RWPE2 (cell line): ENCODE results near the gene C17orf107.
"Not testable (repeated sequence)": the region's sequence is repeated elsewhere in the genome, so short reads cannot be mapped to it uniquely, and the experiment has no call there.

Source experiments
- ATAC-seq: fragments of 200-7000 bp; cut with Tn5 transposase; 3 replicates; pipeline ENCODE4 v1.9.1; 2021; ENCODE audit warnings: low read depth
- DNase-seq: peaks from one replicate; pipeline ENCODE4 v3.0.0-alpha.2; 2020; ENCODE audit warnings: low spot score
- H3K27ac ChIP-seq: fragments of 450-650 bp; 2 replicates; pipeline ENCODE4 v1.5.1; 2017; ENCODE audit warnings: mild to moderate bottlenecking; ENCODE audit not compliant: poor library complexity, severe bottlenecking
- H3K27me3 ChIP-seq: fragments of 250-450 bp; sonication (Bioruptor Pico); 2 replicates; pipeline ENCODE4 v1.5.1; 2021; ENCODE audit warnings: mild to moderate bottlenecking, moderate library complexity; ENCODE audit not compliant: insufficient read depth, poor library complexity, severe bottlenecking
- H3K36me3 ChIP-seq: fragments of 250-450 bp; sonication (Bioruptor Pico); 2 replicates; pipeline ENCODE4 v1.5.1; 2020; ENCODE audit warnings: low read depth, mild to moderate bottlenecking, moderate library complexity
- H3K4me1 ChIP-seq: fragments of 250-450 bp; sonication (Bioruptor Pico); 2 replicates; pipeline ENCODE4 v1.5.1; 2021; ENCODE audit warnings: mild to moderate bottlenecking, moderate library complexity; ENCODE audit not compliant: insufficient read depth, poor library complexity, severe bottlenecking
- H3K4me3 ChIP-seq: fragments of 250-450 bp; sonication (Bioruptor Pico); 2 replicates; pipeline ENCODE4 v1.5.1; 2021; ENCODE audit warnings: mild to moderate bottlenecking, moderate library complexity; ENCODE audit not compliant: severe bottlenecking
- H3K9me3 ChIP-seq: fragments of 250-450 bp; sonication (Bioruptor Pico); 2 replicates; pipeline ENCODE4 v1.5.1; 2021; ENCODE audit warnings: mild to moderate bottlenecking, moderate library complexity; ENCODE audit not compliant: severe bottlenecking
- CTCF ChIP-seq: fragments of 450-650 bp; IDR thresholded peaks from one replicate; pipeline ENCODE4 v1.5.1; 2017; ENCODE audit warnings: mild to moderate bottlenecking, moderate library complexity; ENCODE audit not compliant: poor library complexity, severe bottlenecking

Gene C17orf107

DNA sequence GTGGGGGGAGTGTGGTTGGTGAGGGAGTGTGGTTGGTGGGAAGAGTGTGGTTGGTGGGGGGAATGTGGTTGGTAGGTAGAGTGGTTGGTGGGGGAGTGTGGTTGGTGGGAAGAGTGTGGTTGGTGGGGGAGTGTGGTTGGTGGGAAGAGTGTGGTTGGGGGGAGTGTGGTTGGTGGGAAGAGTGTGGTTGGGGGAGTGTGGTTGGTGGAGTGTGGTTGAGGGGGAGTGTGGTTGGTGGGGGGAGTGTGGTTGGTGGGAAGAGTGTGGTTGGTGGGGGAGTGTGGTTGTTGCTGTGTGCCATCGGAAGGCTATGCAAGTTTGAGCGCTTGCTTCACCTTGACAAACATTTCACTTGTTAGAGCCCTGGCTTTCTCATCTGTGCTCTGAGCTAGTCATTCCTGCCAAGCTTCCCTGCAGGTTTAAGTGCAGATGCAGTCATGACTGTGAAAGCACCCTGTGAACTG, 46.1 kb upstream of the C17orf107 start:
- Histone ChIP-seq H3K27ac (peak overlapping the region; percentile 95), H3K27me3 (no peaks in the 10 kb centered on the region), H3K9me3 (no peaks in the 10 kb centered on the region), H3K4me1 (peaks cover 64% of the 10 kb centered on the region), H3K4me3 (no peak overlapping the region), H3K36me3 (0 out of 2 replicates have a peak, but pooled peaks cover 5% of the 10 kb centered on the region)
- DNase-seq (no peak), ATAC-seq (peak; percentile 11; the same call in 1 of the 3 replicates)
- TF ChIP-seq CTCF = no peak

DNA sequence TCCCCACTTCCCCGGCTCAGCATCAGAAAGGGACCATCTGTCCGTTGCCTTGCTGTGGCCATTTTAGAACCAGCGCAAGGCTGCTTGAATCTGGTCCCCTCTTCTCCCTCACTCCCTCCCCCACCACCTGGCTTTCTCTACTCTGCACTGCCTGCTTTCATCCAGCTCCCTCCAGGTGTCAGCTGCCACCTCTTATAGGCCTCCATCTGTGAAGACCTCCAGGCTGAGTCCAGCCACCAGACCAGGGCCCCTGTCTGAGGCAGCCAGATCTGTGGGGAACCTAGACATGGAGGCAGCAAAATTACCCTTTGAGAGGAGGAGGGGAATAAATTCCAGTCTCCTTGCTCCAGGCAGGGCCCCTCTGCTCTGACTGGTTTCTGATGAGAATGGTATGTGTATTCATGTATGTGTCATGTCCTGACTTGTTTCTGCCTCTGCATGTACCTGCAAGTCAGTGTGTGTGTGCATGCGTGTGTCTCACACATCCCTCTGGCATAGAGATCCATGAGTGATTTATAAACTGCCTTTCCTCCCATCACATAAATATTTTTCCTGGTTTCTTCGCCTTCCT, 45.1 kb upstream of the C17orf107 start:
- H3K36me3 ChIP-seq = peaks cover 6% of the 10 kb centered on the region; the same call in 1 of the 2 replicates
- ATAC-seq = peak; percentile 57
- H3K4me1 ChIP-seq = peaks cover 65% of the 10 kb centered on the region
- no peaks in the 10 kb centered on the region for H3K9me3 ChIP-seq
- no peak overlapping the region for H3K4me3 ChIP-seq
- peak; percentile 93 for DNase-seq
- H3K27ac ChIP-seq = peak overlapping the region; percentile 95
- no peak for TF ChIP-seq CTCF
- no peaks in the 10 kb centered on the region for H3K27me3 ChIP-seq

DNA sequence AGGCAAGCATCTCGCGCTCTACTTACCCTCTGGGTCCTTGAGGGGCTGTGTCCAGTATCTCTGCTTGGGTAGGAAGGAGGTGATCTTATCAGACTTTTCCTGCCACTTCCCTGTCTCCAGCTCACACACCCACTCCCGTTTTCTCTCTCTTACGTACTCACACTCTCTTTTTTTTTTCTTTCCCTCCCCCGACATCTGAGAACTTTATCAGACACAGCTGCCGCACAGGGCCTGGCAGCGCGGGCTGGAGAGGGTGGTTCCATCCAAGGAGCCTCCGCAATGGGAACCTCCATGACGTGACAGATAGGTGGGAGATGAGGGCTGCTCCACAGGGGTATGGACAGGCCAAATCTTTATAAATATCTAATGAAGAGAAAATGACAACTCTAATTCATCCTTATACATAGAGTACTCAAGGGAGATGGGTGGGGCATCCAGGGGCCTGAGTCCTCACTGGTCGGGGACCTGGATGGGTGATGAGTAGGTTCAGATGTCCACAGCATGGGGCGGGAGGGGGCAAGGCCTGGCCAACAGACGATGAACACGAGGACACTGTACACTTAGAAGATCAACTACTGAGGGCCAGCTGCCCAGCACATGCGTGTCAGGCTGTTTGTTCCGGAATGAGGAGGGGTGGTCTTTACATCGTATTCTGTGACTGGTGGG, 42.9 kb upstream of the C17orf107 start:
- no peak for TF ChIP-seq CTCF

DNA sequence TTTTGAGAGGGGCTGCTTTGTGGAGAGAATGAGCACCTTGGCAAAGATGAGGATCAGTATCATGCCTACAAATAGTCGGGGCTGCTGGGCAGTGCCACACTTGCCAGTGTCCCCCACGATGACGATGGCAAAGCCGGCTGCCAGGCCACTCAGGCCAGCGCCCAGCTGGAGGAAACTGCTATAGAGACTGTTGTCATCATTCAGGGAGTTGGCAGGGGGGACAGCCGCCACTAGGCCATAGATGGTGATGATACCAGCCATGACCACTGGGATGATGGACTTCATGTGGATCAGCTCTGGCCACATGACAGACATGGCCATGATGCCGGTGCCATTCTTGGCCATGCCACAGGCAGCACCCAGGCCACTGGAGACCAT, 42.4 kb upstream of the C17orf107 start:
- ATAC-seq = no peak
- H3K4me1 ChIP-seq = peaks cover 54% of the 10 kb centered on the region
- peak overlapping the region; percentile 95 for H3K27ac ChIP-seq
- no peaks in the 10 kb centered on the region for H3K27me3 ChIP-seq
- H3K9me3 ChIP-seq = no peaks in the 10 kb centered on the region
- no peak for DNase-seq
- TF ChIP-seq CTCF = no peak
- H3K4me3 ChIP-seq = no peak overlapping the region
- H3K36me3 ChIP-seq = peaks cover 21% of the 10 kb centered on the region

More for the DNA sequence above, 42.9 kb upstream of the C17orf107 start:
- Histone ChIP-seq H3K27me3 (no peaks in the 10 kb centered on the region), H3K9me3 (no peaks in the 10 kb centered on the region), H3K27ac (peak overlapping the region; percentile 95), H3K4me1 (peaks cover 54% of the 10 kb centered on the region), H3K4me3 (no peak overlapping the region), H3K36me3 (peaks cover 16% of the 10 kb centered on the region)
- no peak for DNase-seq
- ATAC-seq = no peak

GRCh38 chr17:4857347-4857746, 42.0 kb upstream of the C17orf107 start:
- not testable (repeated sequence) for H3K27me3 ChIP-seq, H3K9me3 ChIP-seq, H3K4me3 ChIP-seq, ATAC-seq, DNase-seq
- peaks cover 50% of the 10 kb centered on the region for H3K4me1 ChIP-seq
- H3K27ac ChIP-seq = peak overlapping the region; percentile 95
- H3K36me3 ChIP-seq = peaks cover 25% of the 10 kb centered on the region
